Left renal cortex interstitium (tissue), 4 donors: Measurements from ENCODE around the gene PRSS57. TPM values are rescaled to one million over a fixed set of nuclear protein-coding genes. Genes with fewer than 3 reads are reported as not detected.
A peak's percentile ranks its signal among the peaks of the same experiment; 100 is the strongest.
"Not testable (repeated sequence)": the region's sequence is repeated elsewhere in the genome, so short reads cannot be mapped to it uniquely, and the experiment has no call there.

Experiments used
- DNase-seq, 4 donors: peaks; one replicate each; pipeline ENCODE4 v3.0.0-alpha.2; 2013; ENCODE audit warnings: low read depth in 4 of 4, low spot score in 2 of 4, missing footprints in 1 of 4
- polyA plus RNA-seq, 4 donors: library from polyadenylated mRNA; unstranded; fragments of 120-200 nt; gene quantifications; one replicate each; pipeline ENCODE4 v1.2.1, GENCODE V29; 2013; ENCODE audit not compliant: insufficient read length in 4 of 4

PRSS57 gene
- polyA plus RNA-seq, 4 donors = 0.13 to 0.48 (median 0.36) TPM

- DNase-seq = not testable (repeated sequence)
Observed at GRCh38 chr19:698529-698928, 3.3 kb upstream of the PRSS57 start.

- DNase-seq = no peak
Observed at GRCh38 chr19:694481-695351, 536 bp downstream of the PRSS57 start.

- DNase-seq = no peak
Observed at GRCh38 chr19:690203-690602, 5.0 kb downstream of the PRSS57 start.

- no peak for DNase-seq
Observed at GRCh38 chr19:688992-689391, 6.3 kb downstream of the PRSS57 start.

- DNase-seq = no peak
Observed at GRCh38 chr19:688214-688613, 7.0 kb downstream of the PRSS57 start.

- DNase-seq = no peak
Observed at GRCh38 chr19:687569-688166, 7.6 kb downstream of the PRSS57 start.

GRCh38 chr19:686589-687297 is 8.5 kb downstream of the PRSS57 start:
- DNase-seq = no peak

- no peak for DNase-seq
Observed at GRCh38 chr19:685454-685931, 9.8 kb downstream of the PRSS57 start.

GRCh38 chr19:682678-683320 is 12.5 kb downstream of the PRSS57 start:
- no peak for DNase-seq

GRCh38 chr19:681029-682019 is 13.9 kb downstream of the PRSS57 start:
- DNase-seq = no peak

GRCh38 chr19:680287-681028 is 14.8 kb downstream of the PRSS57 start:
- DNase-seq = peak; percentile 79 to 93 (median 90)

GRCh38 chr19:679418-680286 is 15.6 kb downstream of the PRSS57 start:
- no peak for DNase-seq

- DNase-seq = no peak
Observed at GRCh38 chr19:678791-679388, 16.4 kb downstream of the PRSS57 start.

GRCh38 chr19:677601-678436 is 17.4 kb downstream of the PRSS57 start:
- DNase-seq = no peak

- no peak for DNase-seq
Observed at GRCh38 chr19:677201-677600, 18.1 kb downstream of the PRSS57 start.

GRCh38 chr19:676339-677105 is 18.7 kb downstream of the PRSS57 start, which contains the start of gene FSTL3:
Gene FSTL3 (plus strand): TSS chr19:676392. CDS start chr19:676424, 32 bp downstream.
- DNase-seq = no peak
